Skeletal muscle satellite cell (primary cell): ENCODE measurements around the gene GSK3B.
"Not testable (repeated sequence)": the region's sequence is repeated elsewhere in the genome, so short reads cannot be mapped to it uniquely, and the experiment has no call there.

Source experiments
- H3K27me3 ChIP-seq: 2 replicates; pipeline ENCODE4 v1.7.0; 2013; ENCODE audit warnings: low read length; ENCODE audit not compliant: control insufficient read depth, insufficient read depth
- H3K36me3 ChIP-seq: 2 replicates; pipeline ENCODE4 v1.7.0; 2013; ENCODE audit warnings: mild to moderate bottlenecking, control low read depth, low read length; ENCODE audit not compliant: insufficient read depth
- H3K4me1 ChIP-seq: 2 replicates; pipeline ENCODE4 v1.7.0; 2013; ENCODE audit warnings: low read length; ENCODE audit not compliant: control insufficient read depth, insufficient read depth
- H3K4me2 ChIP-seq: 2 replicates; pipeline ENCODE4 v1.7.0; 2013; ENCODE audit warnings: mild to moderate bottlenecking, low read length
- H3K4me3 ChIP-seq: 2 replicates; pipeline ENCODE4 v1.7.0; 2013; ENCODE audit warnings: low read length
- H3K9ac ChIP-seq: 2 replicates; pipeline ENCODE4 v1.7.0; 2013; ENCODE audit warnings: mild to moderate bottlenecking, low read depth, low read length, moderate library complexity
- H3K9me3 ChIP-seq: replicated peaks from 2 replicates; pipeline ENCODE4 v1.7.0; 2013; ENCODE audit warnings: mild to moderate bottlenecking, control low read depth, low read length

GSK3B gene

DNA sequence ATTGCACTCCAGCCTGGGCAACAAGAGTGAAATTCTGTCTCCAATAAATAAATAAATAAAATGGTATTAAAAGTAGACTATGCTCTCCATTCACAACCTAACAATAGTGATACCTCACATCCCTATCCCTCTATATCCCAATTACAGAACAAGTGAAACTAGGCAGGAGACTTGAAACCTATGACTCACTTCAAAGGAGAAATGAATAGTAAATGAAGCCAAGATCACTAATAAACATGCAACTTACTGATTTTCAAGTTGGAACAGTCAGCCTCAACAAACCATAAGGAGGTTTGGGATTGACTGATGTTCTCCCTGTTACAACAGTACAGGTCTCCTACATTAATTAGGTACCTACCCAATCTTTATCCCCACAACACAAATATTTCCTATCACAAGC lies 103.4 kb downstream of the GSK3B start:
- Histone ChIP-seq H3K4me3 (no peak overlapping the region), H3K27me3 (no peaks in the 10 kb centered on the region), H3K9me3 (no peaks in the 10 kb centered on the region), H3K4me2 (no peak overlapping the region), H3K36me3 (no peaks in the 10 kb centered on the region), H3K9ac (no peak overlapping the region), H3K4me1 (peaks cover 4% of the 10 kb centered on the region)

GRCh38 chr3:119989981-119990655 lies 104.1 kb downstream of the GSK3B start:
- Histone ChIP-seq H3K36me3 (no peaks in the 10 kb centered on the region), H3K4me3 (no peak overlapping the region), H3K27me3 (no peaks in the 10 kb centered on the region), H3K4me2 (no peak overlapping the region), H3K4me1 (peaks cover 4% of the 10 kb centered on the region), H3K9ac (no peak overlapping the region), H3K9me3 (no peaks in the 10 kb centered on the region)

DNA sequence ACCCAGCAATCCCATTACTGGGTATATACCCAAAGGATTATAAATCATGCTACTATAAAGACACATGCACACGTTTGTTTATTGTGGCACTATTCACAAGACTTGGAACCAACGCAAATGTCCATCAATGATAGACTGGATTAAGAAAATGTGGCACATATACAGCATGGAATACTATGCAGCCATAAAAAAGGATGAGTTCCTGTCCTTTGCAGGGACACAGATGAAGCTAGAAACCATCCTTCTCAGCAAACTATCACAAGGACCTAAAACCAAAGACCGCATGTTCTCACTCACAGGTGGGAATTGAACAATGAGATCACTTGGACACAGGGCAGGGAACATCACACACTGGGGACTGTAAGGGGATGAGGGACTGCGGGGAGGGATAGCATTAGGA lies 107.4 kb downstream of the GSK3B start:
- H3K9me3 ChIP-seq, H3K9ac ChIP-seq, H3K4me2 ChIP-seq, H3K4me1 ChIP-seq, H3K4me3 ChIP-seq, H3K27me3 ChIP-seq, H3K36me3 ChIP-seq: not testable (repeated sequence)

- Histone ChIP-seq H3K4me3 (no peak overlapping the region), H3K4me2 (no peak overlapping the region), H3K9me3 (no peaks in the 10 kb centered on the region), H3K36me3 (peaks cover 5% of the 10 kb centered on the region), H3K4me1 (no peaks in the 10 kb centered on the region), H3K27me3 (no peaks in the 10 kb centered on the region), H3K9ac (no peak overlapping the region)
These were observed 112.9 kb downstream of the GSK3B start for GRCh38 chr3:119981386-119981785.

GRCh38 chr3:119978554-119979208 lies 115.6 kb downstream of the GSK3B start:
- Histone ChIP-seq H3K27me3 (no peaks in the 10 kb centered on the region), H3K4me1 (no peaks in the 10 kb centered on the region), H3K4me2 (no peak overlapping the region), H3K9me3 (no peaks in the 10 kb centered on the region), H3K36me3 (peaks cover 5% of the 10 kb centered on the region), H3K4me3 (no peak overlapping the region), H3K9ac (no peak overlapping the region)

DNA sequence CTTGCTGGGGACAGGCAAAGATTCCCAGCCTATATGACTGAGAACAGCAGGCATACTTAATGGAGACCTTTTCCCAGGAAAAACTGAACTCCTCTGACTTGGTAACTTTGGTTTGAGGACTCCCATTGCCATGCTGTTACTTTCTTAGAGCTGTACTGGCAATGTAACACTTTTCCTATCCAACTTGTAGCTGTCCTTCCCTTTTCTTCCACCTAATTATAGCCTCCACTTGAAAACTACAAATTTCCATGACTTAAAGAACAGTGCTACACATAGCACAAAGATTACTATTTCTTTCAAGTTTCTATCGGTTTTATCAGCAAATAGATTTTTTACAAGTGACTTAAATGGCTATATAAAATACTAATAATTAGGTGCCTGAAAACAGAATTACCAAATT lies 116.9 kb downstream of the GSK3B start:
- no peak overlapping the region for H3K4me2 ChIP-seq
- no peaks in the 10 kb centered on the region for H3K27me3 ChIP-seq
- no peak overlapping the region for H3K9ac ChIP-seq
- no peaks in the 10 kb centered on the region for H3K9me3 ChIP-seq
- H3K4me1 ChIP-seq, result no peaks in the 10 kb centered on the region
- no peak overlapping the region for H3K4me3 ChIP-seq
- peaks cover 5% of the 10 kb centered on the region for H3K36me3 ChIP-seq

DNA sequence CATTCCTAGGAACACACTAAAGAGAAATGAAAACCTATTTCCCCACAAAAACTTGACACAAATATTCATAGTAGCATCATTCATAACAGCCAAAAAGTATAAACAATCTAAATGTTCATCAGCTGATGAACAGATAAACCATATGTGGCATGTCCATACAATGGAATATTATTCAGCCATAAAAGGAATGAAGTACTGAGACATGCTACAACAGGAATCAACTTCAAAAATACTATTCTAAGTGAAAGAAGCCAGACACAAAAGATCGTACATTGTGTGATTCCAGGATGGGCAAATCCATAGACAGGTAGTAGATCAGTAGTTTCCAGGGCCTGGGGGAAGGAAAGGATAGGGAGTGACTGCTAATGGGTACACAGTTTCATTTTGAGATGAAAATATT lies 118.0 kb downstream of the GSK3B start:
- Histone ChIP-seq H3K4me2 (no peak overlapping the region), H3K9me3 (no peaks in the 10 kb centered on the region), H3K36me3 (peaks cover 5% of the 10 kb centered on the region), H3K4me3 (no peak overlapping the region), H3K9ac (no peak overlapping the region), H3K27me3 (no peaks in the 10 kb centered on the region), H3K4me1 (no peaks in the 10 kb centered on the region)

GRCh38 chr3:119974656-119975055 lies 119.6 kb downstream of the GSK3B start:
- no peak overlapping the region for H3K4me2 ChIP-seq

GRCh38 chr3:119973018-119973646 lies 121.1 kb downstream of the GSK3B start:
- Histone ChIP-seq H3K9me3 (no peaks in the 10 kb centered on the region), H3K27me3 (no peaks in the 10 kb centered on the region), H3K4me3 (no peak overlapping the region), H3K4me1 (no peaks in the 10 kb centered on the region), H3K36me3 (no peaks in the 10 kb centered on the region), H3K9ac (no peak overlapping the region), H3K4me2 (no peak overlapping the region)

More at GRCh38 chr3:119974656-119975055, 119.6 kb downstream of the GSK3B start:
- H3K27me3 ChIP-seq, result no peaks in the 10 kb centered on the region
- H3K36me3 ChIP-seq, result peaks cover 5% of the 10 kb centered on the region
- H3K9ac ChIP-seq, result no peak overlapping the region
- H3K4me1 ChIP-seq, result no peaks in the 10 kb centered on the region
- H3K4me3 ChIP-seq, result no peak overlapping the region
- no peaks in the 10 kb centered on the region for H3K9me3 ChIP-seq

- Histone ChIP-seq H3K4me1 (no peaks in the 10 kb centered on the region), H3K4me2 (no peak overlapping the region)
These were observed 124.5 kb downstream of the GSK3B start for GRCh38 chr3:119969759-119970158.

DNA sequence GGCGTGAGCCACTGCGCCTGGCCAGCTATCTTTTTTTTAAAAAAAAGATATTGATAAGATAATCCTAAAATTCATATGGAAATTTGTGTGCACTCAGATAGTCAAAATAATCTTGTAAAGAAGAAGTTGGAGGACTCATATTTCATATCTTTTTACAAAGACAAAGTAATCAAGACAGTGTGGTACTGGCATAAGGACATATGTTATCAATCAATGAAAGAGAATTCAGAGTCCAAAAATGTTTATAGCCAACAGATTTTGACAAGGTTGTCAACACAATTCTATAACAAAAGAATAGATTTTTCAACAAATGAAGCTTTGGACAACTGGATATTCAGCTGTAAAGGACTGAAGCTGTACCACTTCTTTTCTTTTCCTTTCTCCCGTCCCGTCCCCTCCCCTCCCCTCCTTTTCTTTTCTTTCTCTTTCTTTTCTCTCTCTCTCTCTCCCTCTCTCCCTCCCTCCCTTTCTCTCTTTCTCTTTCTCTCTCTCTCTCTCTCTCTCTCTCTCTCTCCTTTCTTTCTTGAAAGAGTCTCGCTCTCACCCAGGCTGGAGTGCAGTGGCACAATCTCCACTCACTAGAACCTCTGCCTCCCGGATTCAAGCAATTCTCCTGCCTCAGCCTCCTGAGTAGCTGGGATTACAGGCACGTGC lies 126.8 kb downstream of the GSK3B start:
- Histone ChIP-seq H3K4me3 (no peak overlapping the region), H3K27me3 (no peaks in the 10 kb centered on the region), H3K9me3 (no peaks in the 10 kb centered on the region), H3K9ac (no peak overlapping the region), H3K4me2 (no peak overlapping the region), H3K36me3 (no peaks in the 10 kb centered on the region), H3K4me1 (no peaks in the 10 kb centered on the region)

More at GRCh38 chr3:119969759-119970158, 124.5 kb downstream of the GSK3B start:
- Histone ChIP-seq H3K9ac (no peak overlapping the region), H3K4me3 (no peak overlapping the region), H3K36me3 (no peaks in the 10 kb centered on the region), H3K9me3 (no peaks in the 10 kb centered on the region), H3K27me3 (no peaks in the 10 kb centered on the region)
